Tibial nerve (tissue), 3 donors: Measurements from ENCODE around the gene DRAXIN.

Source experiments
- CTCF ChIP-seq, 5 experiments: fragments of 200-600 bp in 3 of 5; fragments of 450-650 bp in 2 of 5; sonication (generic) in 3 of 5; IDR thresholded peaks; one replicate each; pipeline ENCODE4 v1.5.1; 2016 to 2019; ENCODE audit warnings: antibody characterized with exemption in 5 of 5, mild to moderate bottlenecking in 3 of 5, moderate library complexity in 2 of 5
- POLR2A ChIP-seq, 2 donors: fragments of 450-650 bp; IDR thresholded peaks; one replicate each; pipeline ENCODE4 v1.6.1; 2017; ENCODE audit warnings: antibody characterized with exemption in 2 of 2, mild to moderate bottlenecking in 2 of 2, moderate library complexity in 2 of 2

DNA sequence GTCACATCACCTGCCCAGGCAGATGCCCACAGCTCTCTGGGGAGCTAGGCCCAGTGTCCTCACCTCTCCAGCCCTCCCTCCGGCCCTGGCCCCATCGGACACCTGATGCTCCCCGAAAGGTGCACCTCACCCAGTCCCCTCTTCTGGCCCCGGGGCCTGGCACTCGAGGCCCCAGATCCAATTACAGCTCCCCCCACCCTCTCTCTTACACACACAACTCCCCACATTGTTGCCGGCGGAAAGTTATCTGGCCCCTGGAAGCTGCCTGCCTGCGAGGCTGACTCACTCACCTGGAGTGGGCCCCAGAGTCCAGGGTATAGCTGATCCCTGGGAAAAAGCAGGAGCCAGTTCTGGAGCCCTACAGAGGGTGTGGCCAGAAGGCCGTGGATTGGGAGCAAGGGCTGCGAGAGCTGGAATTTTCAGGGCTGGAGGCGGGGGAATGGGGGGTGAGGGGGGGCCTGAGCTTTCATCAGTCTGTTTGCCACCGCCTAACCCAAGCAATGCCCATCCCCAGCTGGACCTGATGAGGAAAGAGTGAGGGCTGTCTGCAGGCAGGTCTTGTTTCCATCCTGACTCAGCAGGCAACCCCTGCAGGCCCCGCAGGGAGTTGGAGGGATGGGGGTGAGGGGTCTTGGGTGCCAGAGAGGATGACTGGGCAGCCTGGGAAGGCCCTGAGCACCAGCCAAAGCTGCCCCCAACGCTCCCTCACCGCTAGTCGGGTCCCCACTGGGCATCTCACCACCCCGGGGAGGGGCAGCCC, 38.2 kb upstream of the DRAXIN start:
- TF ChIP-seq CTCF (IDR thresholded peaks at IDR 0.05) (no peak), POLR2A (IDR thresholded peaks at IDR 0.05) (no peak)
